CD4-positive, alpha-beta T cell treated with Interleukin-12 subunit alpha and Interleukin-12 subunit beta, for 1 hour (primary cell): Measurements from ENCODE around the gene TBC1D16.
A peak's percentile ranks its signal among the peaks of the same experiment; 100 is the strongest.
"Not testable (repeated sequence)": the region's sequence is repeated elsewhere in the genome, so short reads cannot be mapped to it uniquely, and the experiment has no call there.

ENCODE experiments used
- DNase-seq: peaks from one replicate; pipeline ENCODE4 v3.0.0-alpha.2; 2020

Gene TBC1D16

GRCh38 chr17:80050706-80051105 is 15.0 kb upstream of the TBC1D16 start:
- no peak for DNase-seq

- no peak for DNase-seq
These were observed 14.3 kb upstream of the TBC1D16 start for GRCh38 chr17:80049986-80050385.

- DNase-seq: no peak
These were observed 11.5 kb upstream of the TBC1D16 start for GRCh38 chr17:80047176-80047575.

GRCh38 chr17:80046709-80047108 is 11.0 kb upstream of the TBC1D16 start:
- not testable (repeated sequence) for DNase-seq

- DNase-seq: no peak
These were observed 10.0 kb upstream of the TBC1D16 start for GRCh38 chr17:80045703-80046102.

GRCh38 chr17:80043963-80044362 is 8.3 kb upstream of the TBC1D16 start:
- no peak for DNase-seq

- peak; percentile 47 for DNase-seq
These were observed 1.2 kb upstream of the TBC1D16 start for GRCh38 chr17:80036715-80037477.

- DNase-seq: peak; percentile 87
These were observed 454 bp upstream of the TBC1D16 start, which contains the start of gene CCDC40 for GRCh38 chr17:80035937-80036714. TSS of gene CCDC40 (plus strand) at chr17:80036642. CDS start at chr17:80036663, 21 bp downstream.

- DNase-seq: peak; percentile 69
These were observed 633 bp downstream of the TBC1D16 start for GRCh38 chr17:80034791-80035686.

GRCh38 chr17:80033840-80034239 is 1.8 kb downstream of the TBC1D16 start:
- no peak for DNase-seq

- DNase-seq: no peak
These were observed 3.0 kb downstream of the TBC1D16 start for GRCh38 chr17:80032614-80033171.

- DNase-seq: no peak
These were observed 3.8 kb downstream of the TBC1D16 start for GRCh38 chr17:80031691-80032430.

GRCh38 chr17:80030730-80031410 is 4.8 kb downstream of the TBC1D16 start:
- no peak for DNase-seq

- no peak for DNase-seq
These were observed 6.3 kb downstream of the TBC1D16 start for GRCh38 chr17:80029258-80029974.

- DNase-seq: no peak
These were observed 7.6 kb downstream of the TBC1D16 start for GRCh38 chr17:80028030-80028429.

GRCh38 chr17:80027043-80027435 is 8.6 kb downstream of the TBC1D16 start:
- DNase-seq: no peak

- DNase-seq: no peak
These were observed 9.2 kb downstream of the TBC1D16 start for GRCh38 chr17:80026359-80027042.

GRCh38 chr17:80025796-80026195 is 9.9 kb downstream of the TBC1D16 start:
- DNase-seq: no peak

GRCh38 chr17:80025140-80025539 is 10.5 kb downstream of the TBC1D16 start:
- DNase-seq: no peak
